Aorta (tissue), 5 donors: ENCODE data around the gene TMEM213. TPM values are rescaled to one million over a fixed set of nuclear protein-coding genes. Genes with fewer than 3 reads are reported as not detected.

Experiments
- ATAC-seq: fragments of 200-7000 bp; cut with Tn5 transposase; one replicate; pipeline ENCODE4 v1.9.1; 2022; ENCODE audit warnings: moderate library complexity; ENCODE audit not compliant: low FRiP score
- DNase-seq, 2 donors: peaks; one replicate each; pipeline ENCODE4 v3.0.0-alpha.2; 2020
- H3K27ac ChIP-seq, 2 donors: one replicate each; pipeline ENCODE4 v1.5.1; 2013; ENCODE audit warnings: low read length in 2 of 2, mild to moderate bottlenecking in 2 of 2, moderate library complexity in 2 of 2, control low read depth in 1 of 2, inconsistent platforms in 1 of 2, low read depth in 1 of 2
- H3K27me3 ChIP-seq, 2 donors: one replicate each; pipeline ENCODE4 v1.6.1; 2013; ENCODE audit warnings: control low read depth in 1 of 2, low read length in 1 of 2, mild to moderate bottlenecking in 1 of 2, moderate library complexity in 1 of 2; ENCODE audit not compliant: insufficient read depth in 2 of 2, control insufficient read depth in 1 of 2
- H3K36me3 ChIP-seq, 2 donors: one replicate each; pipeline ENCODE4 v1.6.1; 2013; ENCODE audit warnings: control low read depth in 1 of 2, low read length in 1 of 2, mild to moderate bottlenecking in 1 of 2; ENCODE audit not compliant: insufficient read depth in 2 of 2, control insufficient read depth in 1 of 2
- H3K4me1 ChIP-seq, 2 donors: one replicate each; pipeline ENCODE4 v1.6.1; 2013; ENCODE audit warnings: low read length in 2 of 2, control low read depth in 1 of 2, mild to moderate bottlenecking in 1 of 2, moderate library complexity in 1 of 2; ENCODE audit not compliant: insufficient read depth in 2 of 2, control insufficient read depth in 1 of 2
- H3K4me3 ChIP-seq, 2 donors: one replicate each; pipeline ENCODE4 v1.5.1; 2013; ENCODE audit warnings: low read length in 2 of 2, control low read depth in 1 of 2, mild to moderate bottlenecking in 1 of 2
- H3K9me3 ChIP-seq: one replicate; pipeline ENCODE4 v1.6.1; 2013; ENCODE audit warnings: mild to moderate bottlenecking, low read length; ENCODE audit not compliant: control insufficient read depth
- WGBS, 2 donors: extraction: QIAGEN DNeasy Blood & Tissue Kit; methylation state at CpG; one replicate each; pipeline ENCODE4 v1.1.7; 2013; 5-methylcytosine and 5-hydroxymethylcytosine counted together
- intact Hi-C, 2 donors: fragments of 100-400 bp; cut with DNase I; formaldehyde crosslinking; loops; one replicate each; pipeline versions ENCODE4 v1.14.2 to v1.15.0; 2022
- polyA plus RNA-seq, 2 donors: library from polyadenylated mRNA; stranded (reverse); fragments of 200-250 nt; gene quantifications; one replicate each; pipeline ENCODE4 v1.2.3, GENCODE V29; 2013
- total RNA-seq, 2 donors: library from RNA; stranded (reverse); fragmentation: NEBNext Ultra II Directional; extraction: Animal tissue kit (Norgen Biotek cat#: 25700); gene quantifications; one replicate each; pipeline ENCODE4 v1.2.1, GENCODE V29; 2021
- donor health status: healthy with polysubstance abuse.
- donor health status: Bipolar disorder and iron deficiency.
- donor health status: DM: no; HTN: no; CAD: no.
- donor health status: DM: no; HTN: no; CAD: no.
- donor health status: DM: yes; HTN: yes; CAD: no.

Gene TMEM213
- total and polyA plus RNA-seq, 4 donors: not detected

GRCh38 chr7:138871814-138872090 is 74.0 kb downstream of the TMEM213 start:
- H3K27ac ChIP-seq: no peak overlapping the region
- 95 to 97% methylated on average over 5 of the region's 5 CpGs for WGBS, 2 donors
- intact Hi-C loops: no loop called here
- H3K36me3 ChIP-seq: no peaks in the 10 kb centered on the region
- no peak for DNase-seq
- H3K4me1 ChIP-seq: no peaks in the 10 kb centered on the region
- no peak for ATAC-seq
- no peak overlapping the region for H3K4me3 ChIP-seq
- no peaks in the 10 kb centered on the region for H3K27me3 ChIP-seq
- no peaks in the 10 kb centered on the region for H3K9me3 ChIP-seq

DNA sequence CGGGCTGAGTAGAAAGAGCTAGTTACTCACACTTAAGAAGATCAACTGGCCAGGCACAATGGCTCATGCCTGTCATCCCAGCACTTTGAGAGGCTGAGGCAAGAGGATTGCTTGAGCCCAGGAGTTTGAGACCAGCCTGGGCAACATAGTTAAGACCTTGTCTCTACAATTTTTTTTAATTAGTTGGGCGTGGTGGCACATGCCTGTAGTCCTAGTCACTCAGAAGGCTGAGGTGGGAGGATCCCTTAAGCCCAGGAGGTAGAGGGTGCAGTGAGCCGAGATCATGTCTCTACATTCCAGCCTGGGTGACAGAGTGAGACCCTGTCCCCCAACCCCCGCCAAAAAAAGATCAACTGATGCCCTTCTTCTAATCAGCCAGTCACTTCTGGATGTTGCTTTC is 74.8 kb downstream of the TMEM213 start:
- no peak overlapping the region for H3K27ac ChIP-seq
- no peaks in the 10 kb centered on the region for H3K27me3 ChIP-seq
- no peaks in the 10 kb centered on the region for H3K9me3 ChIP-seq
- no peak for ATAC-seq
- H3K36me3 ChIP-seq: no peaks in the 10 kb centered on the region
- WGBS, 2 donors: 94 to 95% methylated on average over 4 of the region's 4 CpGs
- intact Hi-C loops: no loop called here
- H3K4me3 ChIP-seq: no peak overlapping the region
- no peaks in the 10 kb centered on the region for H3K4me1 ChIP-seq
- DNase-seq: no peak

DNA sequence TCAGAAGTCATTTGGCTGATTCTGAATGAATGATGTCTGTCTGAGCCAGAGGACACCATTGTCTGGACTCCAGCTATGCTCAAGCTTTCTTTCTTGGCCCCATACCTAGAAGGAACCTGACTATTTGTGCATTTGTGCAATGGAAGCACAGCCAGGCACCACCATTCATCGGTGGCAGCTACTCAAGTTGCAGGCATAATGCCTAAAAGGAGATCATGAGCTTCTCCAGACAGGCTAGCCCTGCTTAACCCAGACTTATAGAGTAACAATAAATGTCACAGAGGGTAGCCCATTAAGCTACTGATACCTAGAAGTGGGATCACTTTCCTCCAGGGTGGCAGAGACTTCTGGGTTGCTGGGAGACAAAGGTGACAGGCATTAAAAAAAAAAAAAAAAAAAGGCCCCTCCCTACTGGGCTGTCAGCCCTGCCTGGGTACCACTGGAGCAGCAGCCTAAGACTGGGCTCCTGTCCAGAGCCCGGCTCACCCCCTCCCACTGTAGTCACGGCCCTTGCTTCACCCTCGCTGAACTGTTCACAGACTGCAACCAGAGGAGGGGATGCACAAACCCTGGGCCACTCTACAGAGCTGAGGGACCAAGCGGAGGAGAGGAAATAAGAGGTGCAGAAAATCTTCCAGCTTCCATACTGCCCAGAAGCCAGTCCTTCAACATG is 75.6 kb downstream of the TMEM213 start:
- DNase-seq (no peak), ATAC-seq (no peak)
- H3K4me1 ChIP-seq: no peaks in the 10 kb centered on the region
- H3K27me3 ChIP-seq: no peaks in the 10 kb centered on the region
- no peak overlapping the region for H3K4me3 ChIP-seq
- no peak overlapping the region for H3K27ac ChIP-seq
- H3K9me3 ChIP-seq: no peaks in the 10 kb centered on the region
- no peaks in the 10 kb centered on the region for H3K36me3 ChIP-seq
- intact Hi-C loops: no loop called here
- WGBS, 2 donors: 60 to 62% methylated on average over 5 of the region's 5 CpGs

DNA sequence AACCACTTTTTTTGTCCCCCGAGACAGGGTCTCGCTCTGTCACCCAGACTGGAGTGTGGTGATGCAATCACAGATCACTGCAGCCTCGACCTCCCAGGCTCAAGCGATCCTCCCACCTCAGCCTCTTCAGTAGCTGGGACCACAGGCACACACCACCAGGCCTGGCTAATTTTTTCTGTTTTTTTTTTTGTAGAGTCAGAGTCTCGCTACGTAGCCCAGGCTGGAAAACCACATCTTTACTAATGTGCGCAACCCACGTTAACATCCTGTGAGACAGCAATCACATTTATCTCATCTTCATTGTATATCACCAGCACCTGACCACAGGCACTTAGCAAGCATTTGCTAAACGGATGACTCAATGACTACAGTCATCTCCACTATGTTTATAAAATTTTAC is 78.0 kb downstream of the TMEM213 start:
- Histone ChIP-seq H3K4me3 (no peak overlapping the region), H3K36me3 (no peaks in the 10 kb centered on the region), H3K9me3 (no peaks in the 10 kb centered on the region), H3K27ac (no peak overlapping the region), H3K4me1 (no peaks in the 10 kb centered on the region), H3K27me3 (no peaks in the 10 kb centered on the region)
- no peak for ATAC-seq
- no peak for DNase-seq
- intact Hi-C loops: no loop called here
- 88 to 90% methylated on average over 9 of the region's 9 CpGs for WGBS, 2 donors

DNA sequence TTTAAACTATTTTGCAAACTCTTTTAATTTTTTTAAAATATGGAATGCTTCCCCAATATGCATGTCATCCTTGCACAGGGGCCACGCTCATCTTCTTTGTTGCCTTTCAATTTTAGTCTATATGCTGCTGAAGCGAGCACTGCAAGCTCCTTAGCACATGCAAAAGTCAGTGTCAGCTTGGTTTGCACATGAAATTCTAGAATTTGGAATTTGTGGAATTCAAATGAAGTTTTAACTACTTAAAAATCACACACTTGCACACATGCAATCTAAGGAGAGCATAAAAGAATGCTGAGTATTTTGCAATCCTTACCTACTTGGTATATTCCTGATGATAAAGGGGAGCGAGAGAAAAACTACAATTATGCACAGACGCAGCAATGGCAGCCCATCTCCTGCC is 78.5 kb downstream of the TMEM213 start:
- Histone ChIP-seq H3K36me3 (no peaks in the 10 kb centered on the region), H3K27ac (no peak overlapping the region), H3K27me3 (no peaks in the 10 kb centered on the region), H3K9me3 (no peaks in the 10 kb centered on the region), H3K4me3 (no peak overlapping the region), H3K4me1 (no peaks in the 10 kb centered on the region)
- DNase-seq (no peak), ATAC-seq (no peak)
- intact Hi-C loops: no loop called here
- 88 to 91% methylated on average over 4 of the region's 4 CpGs for WGBS, 2 donors

DNA sequence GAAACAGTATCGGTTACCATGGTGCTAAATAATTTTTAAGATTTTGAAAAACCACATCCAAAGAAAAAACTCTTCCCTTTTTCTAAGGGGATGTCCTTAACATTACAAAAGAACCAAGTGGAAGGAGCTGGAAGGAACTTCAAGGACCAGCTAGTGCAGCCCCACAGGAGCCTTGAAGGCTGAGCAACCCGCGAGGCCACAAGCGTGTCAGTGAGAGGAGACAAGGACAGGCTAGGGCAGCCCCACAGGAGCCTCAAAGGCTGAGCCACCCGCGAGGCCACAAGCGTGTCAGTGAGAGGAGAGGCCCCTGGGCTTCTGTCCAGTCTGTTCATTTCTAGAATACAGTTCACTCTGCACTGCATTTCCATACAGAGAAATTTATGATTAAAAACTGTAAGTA is 80.3 kb downstream of the TMEM213 start:
- H3K4me3 ChIP-seq: no peak overlapping the region
- intact Hi-C loops: no loop called here
- 94 to 95% methylated on average over 7 of the region's 7 CpGs for WGBS, 2 donors
- H3K36me3 ChIP-seq: no peaks in the 10 kb centered on the region
- H3K27ac ChIP-seq: no peak overlapping the region
- no peaks in the 10 kb centered on the region for H3K4me1 ChIP-seq
- ATAC-seq (no peak), DNase-seq (no peak)
- no peaks in the 10 kb centered on the region for H3K27me3 ChIP-seq
- no peaks in the 10 kb centered on the region for H3K9me3 ChIP-seq

DNA sequence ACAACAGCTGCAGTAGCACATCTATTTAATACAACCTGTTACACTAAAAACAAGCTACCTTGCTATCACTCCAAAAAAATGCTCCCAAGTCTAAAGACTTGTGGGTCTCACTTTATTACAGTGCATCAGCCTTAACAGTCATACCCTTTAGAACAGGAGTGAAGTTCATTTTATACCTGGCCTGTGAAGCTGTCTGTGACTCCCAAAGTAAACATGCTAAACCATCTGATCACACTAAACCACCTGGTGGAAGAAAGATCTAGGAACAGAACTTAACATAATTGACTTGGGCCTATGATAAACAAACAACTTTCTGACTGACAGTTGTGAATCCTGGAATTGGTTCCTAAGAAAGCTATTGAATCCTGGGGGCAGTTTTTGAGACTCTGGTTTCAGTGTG is 81.1 kb downstream of the TMEM213 start:
- ATAC-seq: no peak
- intact Hi-C loops: no loop called here
- DNase-seq: no peak
- no peak overlapping the region for H3K27ac ChIP-seq
- no peaks in the 10 kb centered on the region for H3K9me3 ChIP-seq
- H3K36me3 ChIP-seq: no peaks in the 10 kb centered on the region
- no peak overlapping the region for H3K4me3 ChIP-seq
- H3K4me1 ChIP-seq: no peaks in the 10 kb centered on the region
- H3K27me3 ChIP-seq: no peaks in the 10 kb centered on the region

DNA sequence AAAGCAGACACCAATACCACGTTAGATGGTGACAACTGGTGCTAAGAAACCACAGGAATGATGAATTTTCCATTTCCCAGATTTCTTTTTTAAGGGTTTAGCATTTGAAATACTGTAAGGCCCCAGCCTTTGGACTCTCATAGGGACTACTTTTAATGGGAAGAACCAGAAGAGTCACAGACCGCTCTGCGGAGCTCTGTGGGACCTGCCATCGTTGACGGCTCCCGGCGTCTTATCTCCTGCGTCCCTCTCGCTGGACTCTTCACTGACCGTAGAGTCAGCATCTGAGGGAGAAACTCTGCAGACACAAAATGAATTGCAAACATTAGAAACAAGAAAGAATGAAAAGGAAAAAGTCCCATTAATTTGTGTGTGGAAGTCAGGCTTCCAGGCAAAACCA is 81.6 kb downstream of the TMEM213 start:
- intact Hi-C loops: no loop called here
- WGBS, 2 donors: 93 to 94% methylated on average over 10 of the region's 10 CpGs
- Histone ChIP-seq H3K36me3 (no peaks in the 10 kb centered on the region), H3K27ac (no peak overlapping the region), H3K4me3 (no peak overlapping the region), H3K9me3 (no peaks in the 10 kb centered on the region), H3K4me1 (no peaks in the 10 kb centered on the region), H3K27me3 (no peaks in the 10 kb centered on the region)
- DNase-seq (no peak), ATAC-seq (no peak)

DNA sequence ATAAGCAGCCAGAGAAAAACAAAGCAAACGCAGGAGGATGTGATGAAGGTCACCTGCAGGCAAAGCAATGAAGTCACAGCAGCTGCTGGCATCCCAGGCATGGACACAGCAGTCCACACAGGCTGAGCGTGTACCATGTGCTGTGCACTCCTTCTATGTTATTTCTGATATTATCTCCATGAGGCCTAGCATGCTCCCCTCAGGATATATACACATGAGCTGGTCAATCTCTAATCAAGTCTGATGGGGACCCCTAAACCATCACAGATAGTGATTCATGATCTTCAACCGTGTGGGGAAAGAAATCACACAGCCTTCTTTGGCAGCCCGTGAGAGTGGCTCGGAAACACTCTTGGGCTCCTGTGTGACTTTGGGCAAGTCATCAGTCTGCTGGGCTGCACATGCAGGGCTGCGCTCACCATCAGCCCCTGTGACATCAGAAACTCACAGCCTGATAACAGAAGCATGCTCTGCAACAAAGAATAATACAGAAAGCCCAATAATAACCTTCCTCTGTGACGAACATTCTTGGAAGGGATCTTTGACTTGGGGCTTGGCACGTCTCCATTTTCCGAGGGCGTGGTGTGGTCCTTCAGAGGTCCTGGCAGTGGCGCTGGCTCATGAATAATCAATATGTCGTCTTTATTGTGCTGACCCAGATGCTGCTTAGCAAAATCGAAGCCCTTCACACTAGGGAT is 83.2 kb downstream of the TMEM213 start:
- H3K36me3 ChIP-seq: no peaks in the 10 kb centered on the region
- no peak overlapping the region for H3K27ac ChIP-seq
- no peaks in the 10 kb centered on the region for H3K4me1 ChIP-seq
- intact Hi-C loops: loop anchor here in 1 of 2 donors (5.0 kb wide), 1 partner anchor 196 kb away; no protein-coding TSS in a partner anchor
- ATAC-seq (peak; percentile 27), DNase-seq (peak; percentile 64 to 80)
- no peak overlapping the region for H3K4me3 ChIP-seq
- 84 to 89% methylated on average over 13 of the region's 13 CpGs for WGBS, 2 donors
- H3K27me3 ChIP-seq: no peaks in the 10 kb centered on the region
- no peaks in the 10 kb centered on the region for H3K9me3 ChIP-seq
